ENCODE results near the gene HACD4.

The HACD4 gene

DNA sequence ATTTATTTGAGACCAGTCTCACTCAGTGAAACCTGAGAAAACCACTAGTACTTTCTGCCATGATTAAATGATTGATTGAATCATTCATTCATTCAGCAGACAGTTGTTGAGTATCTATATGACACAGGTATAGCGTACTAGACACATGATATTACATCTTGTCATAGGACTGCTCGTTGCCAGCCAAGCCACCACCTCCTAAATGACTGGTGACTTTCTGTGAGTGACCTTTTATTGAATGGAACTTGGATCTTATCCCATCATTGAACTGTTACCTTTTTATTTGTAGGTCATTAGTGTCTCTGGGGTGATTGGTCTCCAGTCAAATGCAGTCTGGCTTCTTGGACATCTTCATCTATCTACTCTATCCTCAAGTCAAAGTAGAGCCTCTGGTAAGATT lies 80.7 kb downstream of the HACD4 start:
- TF ChIP-seq, protein P1, sequence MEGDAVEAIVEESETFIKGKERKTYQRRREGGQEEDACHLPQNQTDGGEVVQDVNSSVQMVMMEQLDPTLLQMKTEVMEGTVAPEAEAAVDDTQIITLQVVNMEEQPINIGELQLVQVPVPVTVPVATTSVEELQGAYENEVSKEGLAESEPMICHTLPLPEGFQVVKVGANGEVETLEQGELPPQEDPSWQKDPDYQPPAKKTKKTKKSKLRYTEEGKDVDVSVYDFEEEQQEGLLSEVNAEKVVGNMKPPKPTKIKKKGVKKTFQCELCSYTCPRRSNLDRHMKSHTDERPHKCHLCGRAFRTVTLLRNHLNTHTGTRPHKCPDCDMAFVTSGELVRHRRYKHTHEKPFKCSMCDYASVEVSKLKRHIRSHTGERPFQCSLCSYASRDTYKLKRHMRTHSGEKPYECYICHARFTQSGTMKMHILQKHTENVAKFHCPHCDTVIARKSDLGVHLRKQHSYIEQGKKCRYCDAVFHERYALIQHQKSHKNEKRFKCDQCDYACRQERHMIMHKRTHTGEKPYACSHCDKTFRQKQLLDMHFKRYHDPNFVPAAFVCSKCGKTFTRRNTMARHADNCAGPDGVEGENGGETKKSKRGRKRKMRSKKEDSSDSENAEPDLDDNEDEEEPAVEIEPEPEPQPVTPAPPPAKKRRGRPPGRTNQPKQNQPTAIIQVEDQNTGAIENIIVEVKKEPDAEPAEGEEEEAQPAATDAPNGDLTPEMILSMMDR (IDR thresholded peaks at IDR 0.05): no peak

All from LNCAP (cell line).